ENCODE results near the gene SLC13A3. TPM values are rescaled to one million over a fixed set of nuclear protein-coding genes. Genes with fewer than 3 reads are reported as not detected.

Gene SLC13A3
- total and polyA plus RNA-seq, 2 of the 4 experiments (the other 2 are of a cell fraction): 2.5 to 4.2 TPM

DNA sequence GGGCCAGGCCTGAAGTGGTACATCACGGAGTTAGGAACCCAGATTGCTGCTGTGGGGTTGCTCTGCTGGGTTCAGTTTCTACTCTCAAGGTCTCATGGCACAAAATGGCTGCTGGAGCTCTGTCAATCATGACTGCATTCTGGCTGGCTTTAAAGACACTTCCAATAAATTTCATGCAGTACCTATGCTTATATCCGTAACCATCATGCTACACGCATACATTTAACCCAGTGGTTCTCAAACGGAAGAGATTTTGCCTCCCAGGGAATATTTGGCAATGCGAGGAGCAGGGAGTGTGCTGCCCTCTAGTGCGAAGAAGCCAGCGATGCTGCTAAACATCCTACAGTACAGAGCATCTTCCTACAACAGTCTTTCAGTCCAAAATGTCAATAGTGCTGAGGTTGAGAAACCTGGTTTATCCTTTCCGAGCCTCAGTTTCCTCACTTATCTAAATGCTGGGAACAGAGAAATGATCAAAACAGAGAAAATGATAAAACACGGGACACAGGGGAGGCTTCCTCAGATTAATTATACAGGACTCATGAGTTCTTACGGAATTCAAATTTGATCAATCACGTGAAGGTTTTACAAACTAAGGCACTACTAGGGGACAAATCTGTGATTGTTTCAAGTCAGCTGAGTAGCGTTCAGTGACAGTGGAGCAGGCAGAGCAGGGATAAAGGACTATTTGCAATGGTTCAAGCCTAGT, 48.5 kb upstream of the SLC13A3 start:
- H3K4me2 ChIP-seq (ENCODE audit: low read depth, low read length): no peak overlapping the region
- H3K4me1 ChIP-seq (ENCODE audit: control insufficient read depth, insufficient read depth, low read length): peaks cover 11% of the 10 kb centered on the region
- dilution Hi-C loops (cut with HindIII; ENCODE audit: low sequenced_read_pairs, unreplicated experiment): no loop called here
- H3K36me3 ChIP-seq (ENCODE audit: control insufficient read depth, insufficient read depth, low read length): no peaks in the 10 kb centered on the region
- H4K8ac ChIP-seq (ENCODE audit: low read depth in 2 of 2, low read length in 2 of 2): peak overlapping the region in 1 of 2 experiments; percentile 3; a peak in 1 of 4 replicates
- no peaks in the 10 kb centered on the region for H4K20me1 ChIP-seq (ENCODE audit: insufficient read depth, low read length)
- H3K27ac ChIP-seq (ENCODE audit: insufficient read depth, low read length): no peak overlapping the region
- no peaks in the 10 kb centered on the region for H3K79me1 ChIP-seq (ENCODE audit: low read depth in 1 of 2, low read length in 2 of 2)
- 27% methylated on average over 5 of the region's 12 CpGs; no CpG with 5 or more reads in 1 of the 2 experiments for WGBS, 2 experiments (ENCODE audit: extremely low coverage in 2 of 2, insufficient read length in 1 of 2)
- H3K23ac ChIP-seq (ENCODE audit: low read depth, low read length): no peak overlapping the region
- ChIA-PET POLR2A (ENCODE audit: unreplicated experiment) (no interaction called here), CTCF (no interaction called here)
- peak overlapping the region; percentile 34 for H2AFZ ChIP-seq (replicated peaks; ENCODE audit: low read length, poor library complexity)
- H3K9ac ChIP-seq (ENCODE audit: low read depth, low read length): no peak overlapping the region
- ATAC-seq (ENCODE audit: low read depth) (peak; percentile 53), DNase-seq (peak; percentile 52)
- H2AK5ac ChIP-seq (ENCODE audit: low read depth, low read length): no peak overlapping the region
- no peak overlapping the region for H3K4me3 ChIP-seq (ENCODE audit: insufficient read depth, low read depth, low read length)
- no peak overlapping the region for H3K14ac ChIP-seq (replicated peaks; ENCODE audit: low read depth, low read length)
- no peaks in the 10 kb centered on the region for H3K27me3 ChIP-seq (ENCODE audit: control insufficient read depth, insufficient read depth, low read length)
- H3K9me1 ChIP-seq (ENCODE audit: insufficient read depth, low read length): peaks cover 12% of the 10 kb centered on the region
- H2BK15ac ChIP-seq (ENCODE audit: low read depth, low read length): no peak overlapping the region
- H3K9me3 ChIP-seq (ENCODE audit: control insufficient read depth, insufficient read depth, low read length): no peaks in the 10 kb centered on the region
- no peak overlapping the region for H2BK20ac ChIP-seq (ENCODE audit: low read depth, low read length)
- H3K56ac ChIP-seq (ENCODE audit: extremely low read depth, insufficient read depth, low read length): no peak overlapping the region
- H4K5ac ChIP-seq (ENCODE audit: low read depth, low read length): no peak overlapping the region
- H3K18ac ChIP-seq (ENCODE audit: low read depth, low read length): no peak overlapping the region
- in situ Hi-C loops (cut with MboI; ENCODE audit: low sequenced_read_pairs): no loop called here
- intact Hi-C loops (cut with micrococcal nuclease): no loop called here
- no peak overlapping the region for H2BK5ac ChIP-seq (ENCODE audit: low read depth, low read length, poor library complexity, severe bottlenecking)
- H2BK120ac ChIP-seq (ENCODE audit: low read depth, low read length): no peak overlapping the region
- no TSS peak for BruUV-seq (replicated peaks)
- H2AK9ac ChIP-seq (replicated peaks; ENCODE audit: low read depth, low read length, poor library complexity): no peak overlapping the region
- H3K4ac ChIP-seq (ENCODE audit: low read depth, low read length): no peak overlapping the region
- TF ChIP-seq, protein P1, sequence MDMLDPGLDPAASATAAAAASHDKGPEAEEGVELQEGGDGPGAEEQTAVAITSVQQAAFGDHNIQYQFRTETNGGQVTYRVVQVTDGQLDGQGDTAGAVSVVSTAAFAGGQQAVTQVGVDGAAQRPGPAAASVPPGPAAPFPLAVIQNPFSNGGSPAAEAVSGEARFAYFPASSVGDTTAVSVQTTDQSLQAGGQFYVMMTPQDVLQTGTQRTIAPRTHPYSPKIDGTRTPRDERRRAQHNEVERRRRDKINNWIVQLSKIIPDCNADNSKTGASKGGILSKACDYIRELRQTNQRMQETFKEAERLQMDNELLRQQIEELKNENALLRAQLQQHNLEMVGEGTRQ (IDR thresholded peaks at IDR 0.05; ENCODE audit: low read depth, low read length): no peak
- TF ChIP-seq BHLHE40 (IDR thresholded peaks at IDR 0.05; ENCODE audit: low read depth, low read length) (no peak), RAD21 (IDR thresholded peaks at IDR 0.05; ENCODE audit: low read length) (peak; percentile 76), SMC3 (IDR thresholded peaks at IDR 0.05; ENCODE audit: low read depth, low read length) (peak; percentile 62), RFX5 (IDR thresholded peaks at IDR 0.05; ENCODE audit: low read depth, low read length) (no peak), POLR2A (IDR thresholded peaks at IDR 0.05; ENCODE audit: low read depth, low read length) (no peak), MXI1 (IDR thresholded peaks at IDR 0.05; ENCODE audit: borderline replicate concordance, low read depth, low read length) (no peak), CHD1 (IDR thresholded peaks at IDR 0.05; ENCODE audit: low read depth, low read length) (no peak), FOS (IDR thresholded peaks at IDR 0.05; ENCODE audit: low read depth, low read length) (no peak), RCOR1 (IDR thresholded peaks at IDR 0.05; ENCODE audit: insufficient replicate concordance, low read length) (no peak), NFE2L2 (IDR thresholded peaks at IDR 0.05; ENCODE audit: low read depth, low read length) (no peak), MAZ (IDR thresholded peaks at IDR 0.05; ENCODE audit: borderline replicate concordance, low read depth, low read length) (no peak), MAFK (IDR thresholded peaks at IDR 0.05; ENCODE audit: low read depth, low read length) (no peak), CEBPB (IDR thresholded peaks at IDR 0.05; ENCODE audit: low read depth, low read length) (peak; percentile 23; the same call in 1 of the 2 replicates)
- TF ChIP-seq, protein P2, sequence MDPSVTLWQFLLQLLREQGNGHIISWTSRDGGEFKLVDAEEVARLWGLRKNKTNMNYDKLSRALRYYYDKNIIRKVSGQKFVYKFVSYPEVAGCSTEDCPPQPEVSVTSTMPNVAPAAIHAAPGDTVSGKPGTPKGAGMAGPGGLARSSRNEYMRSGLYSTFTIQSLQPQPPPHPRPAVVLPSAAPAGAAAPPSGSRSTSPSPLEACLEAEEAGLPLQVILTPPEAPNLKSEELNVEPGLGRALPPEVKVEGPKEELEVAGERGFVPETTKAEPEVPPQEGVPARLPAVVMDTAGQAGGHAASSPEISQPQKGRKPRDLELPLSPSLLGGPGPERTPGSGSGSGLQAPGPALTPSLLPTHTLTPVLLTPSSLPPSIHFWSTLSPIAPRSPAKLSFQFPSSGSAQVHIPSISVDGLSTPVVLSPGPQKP (IDR thresholded peaks at IDR 0.05; ENCODE audit: borderline replicate concordance, low read depth, low read length): no peak
- TF ChIP-seq, protein P3, sequence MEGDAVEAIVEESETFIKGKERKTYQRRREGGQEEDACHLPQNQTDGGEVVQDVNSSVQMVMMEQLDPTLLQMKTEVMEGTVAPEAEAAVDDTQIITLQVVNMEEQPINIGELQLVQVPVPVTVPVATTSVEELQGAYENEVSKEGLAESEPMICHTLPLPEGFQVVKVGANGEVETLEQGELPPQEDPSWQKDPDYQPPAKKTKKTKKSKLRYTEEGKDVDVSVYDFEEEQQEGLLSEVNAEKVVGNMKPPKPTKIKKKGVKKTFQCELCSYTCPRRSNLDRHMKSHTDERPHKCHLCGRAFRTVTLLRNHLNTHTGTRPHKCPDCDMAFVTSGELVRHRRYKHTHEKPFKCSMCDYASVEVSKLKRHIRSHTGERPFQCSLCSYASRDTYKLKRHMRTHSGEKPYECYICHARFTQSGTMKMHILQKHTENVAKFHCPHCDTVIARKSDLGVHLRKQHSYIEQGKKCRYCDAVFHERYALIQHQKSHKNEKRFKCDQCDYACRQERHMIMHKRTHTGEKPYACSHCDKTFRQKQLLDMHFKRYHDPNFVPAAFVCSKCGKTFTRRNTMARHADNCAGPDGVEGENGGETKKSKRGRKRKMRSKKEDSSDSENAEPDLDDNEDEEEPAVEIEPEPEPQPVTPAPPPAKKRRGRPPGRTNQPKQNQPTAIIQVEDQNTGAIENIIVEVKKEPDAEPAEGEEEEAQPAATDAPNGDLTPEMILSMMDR (conservative IDR thresholded peaks at IDR 0.05; ENCODE audit: low read depth, low read length): peak; percentile 68
- H4K91ac ChIP-seq (ENCODE audit: insufficient read depth, low read depth, low read length): no peak overlapping the region
